CD4-positive, alpha-beta T cell treated with Interleukin-6 for 4 hours (primary cell): Measurements from ENCODE around the gene BAZ2A.

Experiments used
- DNase-seq: peaks from one replicate; pipeline ENCODE4 v3.0.0-alpha.2; 2020; ENCODE audit warnings: mixed read lengths

The BAZ2A gene

DNA sequence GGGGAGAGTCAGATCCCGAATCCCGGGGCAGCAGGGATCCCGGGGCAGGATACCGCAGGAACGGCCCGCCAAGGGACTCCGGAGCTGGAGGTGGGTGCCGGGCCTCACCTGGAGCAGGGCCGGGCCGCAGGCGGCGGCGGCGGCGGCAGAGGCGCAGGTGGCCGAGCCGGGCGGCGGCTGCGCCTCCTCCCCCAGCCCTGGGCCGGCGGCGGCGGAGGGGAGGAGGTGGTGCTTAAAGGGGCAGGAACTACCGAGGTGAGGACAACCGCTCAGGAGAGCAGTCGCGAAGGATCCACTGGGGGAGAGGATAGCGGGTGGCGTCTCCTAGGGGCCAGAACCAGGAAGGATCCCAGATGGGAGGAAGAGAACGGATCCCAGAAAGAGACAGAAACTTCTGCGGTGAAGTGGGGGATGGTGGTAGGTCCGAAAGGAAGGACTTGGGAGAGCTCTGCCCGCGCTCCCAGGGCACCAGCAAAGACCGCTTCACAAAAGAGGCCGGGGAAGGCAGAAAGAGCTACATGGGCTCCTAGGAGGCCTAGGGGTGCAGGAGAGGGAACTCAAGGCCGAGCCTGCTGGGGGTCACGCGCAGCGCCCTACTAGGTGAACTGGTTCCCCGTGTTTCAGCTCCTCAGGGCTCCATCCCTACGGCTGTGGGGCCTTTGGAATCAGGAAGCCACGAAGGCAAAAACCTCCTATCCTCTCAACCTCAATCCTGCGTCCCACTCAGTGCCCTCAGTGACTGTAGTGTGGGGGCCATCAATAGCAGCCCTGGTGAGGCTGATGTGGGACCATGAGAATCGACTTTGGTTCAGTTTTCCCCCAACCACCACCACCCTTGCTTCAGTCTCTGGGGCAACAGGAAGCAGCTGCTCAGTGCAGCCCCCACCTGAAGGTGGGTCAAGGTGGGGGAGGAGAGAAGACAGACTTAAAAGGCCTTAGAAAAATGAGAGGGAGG, 5.0 kb upstream of the BAZ2A start:
- DNase-seq, result peak; percentile 74

DNA sequence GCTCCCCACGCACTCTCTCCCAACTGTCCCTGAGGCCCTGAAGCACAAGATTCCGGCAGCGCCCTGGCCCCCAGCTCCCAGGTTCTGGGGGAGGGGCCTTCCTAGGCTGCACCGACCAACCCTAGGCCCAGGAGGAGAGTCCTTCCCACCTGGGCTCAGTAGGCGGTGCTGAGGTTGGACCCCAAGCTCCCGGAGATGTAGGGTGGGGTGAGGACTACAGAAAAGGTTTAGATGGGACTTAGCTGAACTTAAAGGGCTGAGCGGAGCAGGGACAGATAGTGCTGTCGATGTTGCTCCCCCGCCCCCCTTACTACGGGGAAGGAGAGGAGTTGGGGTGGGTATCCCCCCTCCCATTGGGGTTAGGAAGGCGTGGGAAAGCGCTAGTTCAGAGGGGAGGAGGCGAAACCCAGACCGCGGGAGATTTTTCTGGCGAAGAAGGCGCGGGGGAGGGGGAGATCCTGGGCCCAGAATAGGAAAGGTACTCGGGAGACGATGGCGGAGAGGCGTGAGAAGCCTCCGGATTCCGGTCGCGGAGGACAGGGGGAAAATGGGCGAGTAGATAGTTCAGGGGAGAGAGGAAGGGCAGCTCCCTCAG, 4.2 kb upstream of the BAZ2A start:
- peak; percentile 37 for DNase-seq

DNA sequence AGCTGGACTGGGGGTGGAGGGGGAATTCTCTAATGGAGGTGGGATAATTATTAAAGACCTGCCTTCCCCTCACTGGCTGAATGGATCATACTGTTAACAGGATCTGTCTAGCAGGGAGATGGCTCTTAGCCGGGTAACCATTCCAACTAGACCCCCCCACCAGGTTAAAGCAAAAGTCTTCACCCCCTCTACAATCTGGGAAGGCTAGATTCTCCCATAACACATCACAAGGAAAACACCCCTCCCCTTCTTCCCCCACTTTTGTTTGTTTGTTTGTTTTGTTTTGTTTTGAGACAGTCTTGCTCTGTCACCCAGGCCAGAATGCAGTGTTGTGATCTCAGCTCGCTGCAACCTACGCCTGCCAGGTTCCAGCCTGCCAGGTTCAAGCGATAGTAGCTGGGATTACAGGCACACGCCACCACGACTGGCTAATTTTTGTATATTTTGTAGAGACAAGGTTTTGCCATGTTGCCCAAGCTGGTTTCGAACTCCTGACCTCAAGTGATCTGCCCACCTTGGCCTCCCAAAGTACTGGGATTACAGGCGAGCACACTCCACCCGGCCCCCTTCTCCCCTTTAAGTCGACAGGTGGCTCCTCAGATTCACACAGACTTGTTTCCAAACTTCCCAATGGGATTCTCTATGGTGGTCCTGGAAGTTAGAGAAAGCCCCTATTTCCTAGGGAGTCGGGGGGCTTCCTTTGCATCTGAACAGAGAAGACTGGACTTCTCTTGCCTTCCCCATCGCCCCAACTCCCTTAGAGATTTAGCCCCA, 3.5 kb upstream of the BAZ2A start:
- DNase-seq, result no peak

DNA sequence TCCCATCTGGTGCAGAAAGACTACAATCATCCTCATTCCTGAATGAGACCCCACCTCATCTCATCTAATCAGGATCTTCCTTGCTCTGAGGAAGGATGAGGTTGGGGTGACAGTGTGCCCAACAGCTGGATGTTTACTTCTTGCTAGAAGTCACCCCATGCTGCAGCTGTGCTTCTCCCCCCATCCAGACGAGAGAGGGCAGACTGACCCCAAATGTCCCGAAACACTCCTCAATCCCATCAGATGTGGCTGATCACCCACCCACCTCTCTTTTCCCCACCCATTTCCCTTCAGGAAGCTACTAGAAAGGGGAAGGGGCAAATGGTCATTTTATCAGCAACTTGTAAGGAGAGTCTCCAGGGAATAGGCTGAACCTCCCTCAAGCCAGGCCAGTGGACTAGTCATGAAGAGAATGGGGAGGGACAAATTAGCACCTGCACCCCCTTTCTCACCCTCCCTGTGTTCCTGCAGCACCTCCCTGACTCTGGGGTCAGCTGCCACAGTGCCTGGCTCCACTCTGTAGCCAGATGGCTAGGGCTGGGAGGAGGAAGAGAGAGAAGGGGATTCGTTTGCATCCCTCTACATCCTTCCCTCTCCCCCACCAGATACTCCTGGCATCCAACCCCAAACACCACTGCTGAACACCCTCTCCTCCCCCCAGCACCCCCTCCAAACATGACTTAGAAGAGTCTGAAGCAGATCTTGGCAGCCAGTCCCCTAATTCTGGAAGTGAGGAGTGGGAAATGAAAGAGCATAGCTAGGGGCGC, 2.8 kb upstream of the BAZ2A start:
- no peak for DNase-seq

DNA sequence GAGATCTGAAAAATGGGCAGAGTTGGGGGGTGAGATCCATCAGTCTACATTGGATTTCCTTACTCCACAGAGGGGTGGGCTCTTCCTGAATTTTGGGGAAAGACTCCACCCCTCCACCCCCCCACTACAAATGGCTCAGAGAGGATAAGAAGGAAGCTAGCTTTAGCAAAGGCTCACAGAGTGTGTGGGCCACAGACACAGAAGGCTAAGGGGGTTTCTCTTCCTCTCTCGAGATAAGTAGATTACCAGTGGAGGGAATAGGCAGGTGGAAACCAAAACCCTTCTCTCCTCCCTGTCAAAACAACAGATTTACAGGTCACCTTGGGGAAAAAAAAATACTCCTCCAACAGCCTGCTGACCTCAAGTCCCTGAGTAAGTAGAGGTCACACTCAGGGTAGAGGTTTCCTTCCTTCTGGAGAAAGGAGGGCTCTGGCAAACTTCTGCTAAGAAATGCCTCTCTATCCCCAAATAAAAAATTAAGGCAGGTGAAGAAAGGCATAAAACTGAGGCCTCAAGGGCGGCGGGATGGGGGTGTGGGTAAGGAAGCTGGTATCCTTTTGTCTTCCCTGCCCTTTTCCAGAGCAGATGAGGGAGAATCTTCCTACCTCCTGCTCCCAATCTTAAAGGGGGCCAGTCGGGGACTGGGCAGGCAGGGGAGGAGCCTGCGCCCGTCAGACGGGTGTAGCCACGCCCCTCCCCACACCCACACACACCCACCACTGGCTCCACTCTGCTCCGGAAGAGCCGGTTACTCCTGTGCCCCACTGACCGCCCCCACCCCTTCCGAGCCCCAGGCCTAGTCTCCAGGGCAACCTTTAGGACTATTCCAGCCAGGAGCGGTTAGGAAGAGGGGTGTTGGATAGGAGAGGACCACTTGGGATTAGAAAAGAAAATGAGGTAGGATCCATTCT, 1.9 kb upstream of the BAZ2A start:
- peak; percentile 73 for DNase-seq

DNA sequence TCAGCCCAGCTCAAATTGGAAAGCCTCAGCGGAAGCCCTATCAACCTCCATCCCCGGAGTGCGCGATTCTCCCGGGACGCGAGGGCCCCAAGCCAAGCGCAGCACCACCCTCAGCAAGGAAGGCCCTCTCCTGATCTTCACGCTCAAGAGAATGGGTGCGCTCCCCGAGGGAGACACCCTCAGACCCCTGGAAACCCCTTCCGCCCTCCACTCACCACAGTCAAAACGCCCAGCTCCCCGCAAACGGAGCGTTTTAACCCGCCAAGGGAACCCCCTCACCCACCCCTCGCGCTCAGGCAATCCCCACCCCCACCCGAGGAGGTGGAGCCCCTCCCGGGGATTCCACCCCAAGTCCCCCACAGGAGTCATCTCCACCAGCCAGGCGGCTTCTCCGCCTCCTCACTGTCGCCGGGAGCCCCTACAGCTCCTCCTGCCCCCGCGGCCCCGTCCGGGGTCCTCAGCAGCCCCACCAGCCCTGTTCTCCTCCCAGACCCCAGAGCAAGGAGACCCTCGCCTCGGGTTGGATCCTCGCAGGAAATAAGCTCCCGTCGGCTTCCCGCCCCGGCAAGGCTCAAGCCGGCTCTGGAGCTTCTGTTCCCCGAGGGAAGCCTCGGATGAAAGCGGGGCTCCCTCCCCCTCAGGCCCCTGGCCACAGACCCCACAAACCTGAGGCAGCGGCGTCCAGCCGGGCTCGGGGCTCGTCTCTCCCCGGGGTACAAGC, 507 bp downstream of the BAZ2A start:
- peak; percentile 45 for DNase-seq

DNA sequence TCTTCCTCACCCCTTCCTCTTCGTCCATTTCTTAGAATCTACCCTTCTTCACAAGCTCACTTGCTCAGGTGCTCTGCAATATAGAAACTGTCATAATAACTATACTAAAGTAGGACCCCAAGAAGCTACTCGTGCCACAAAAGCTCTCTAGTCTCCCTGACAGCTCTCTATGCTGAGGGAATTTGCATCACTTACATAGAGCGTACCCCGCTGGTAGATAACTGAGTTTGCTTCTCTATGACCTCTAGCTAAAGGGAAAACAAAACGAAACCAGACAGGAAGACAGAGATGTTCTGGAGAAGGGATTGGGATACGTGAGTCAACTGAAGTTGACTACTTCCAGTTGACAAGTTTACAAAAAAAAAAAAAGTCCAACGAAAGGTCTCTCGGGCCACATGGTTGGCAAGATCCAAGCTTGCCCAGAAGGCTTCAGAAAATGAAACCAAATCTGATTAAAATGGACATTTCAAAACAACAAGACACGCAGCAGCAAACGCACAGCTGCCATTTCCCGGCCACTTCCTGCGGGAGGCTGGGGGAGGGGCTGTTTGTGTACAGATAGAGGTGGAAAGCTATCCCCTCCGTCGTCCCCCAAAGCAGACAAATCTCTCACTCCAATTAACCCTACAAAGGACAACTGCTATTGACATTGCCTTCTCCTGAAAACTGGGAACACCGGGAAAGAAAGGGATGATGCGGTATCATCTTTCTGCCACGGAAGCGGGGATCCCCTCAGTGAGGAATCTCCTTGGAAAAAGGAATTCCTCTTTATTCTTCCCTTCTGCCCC, 1.3 kb downstream of the BAZ2A start:
- peak; percentile 74 for DNase-seq

DNA sequence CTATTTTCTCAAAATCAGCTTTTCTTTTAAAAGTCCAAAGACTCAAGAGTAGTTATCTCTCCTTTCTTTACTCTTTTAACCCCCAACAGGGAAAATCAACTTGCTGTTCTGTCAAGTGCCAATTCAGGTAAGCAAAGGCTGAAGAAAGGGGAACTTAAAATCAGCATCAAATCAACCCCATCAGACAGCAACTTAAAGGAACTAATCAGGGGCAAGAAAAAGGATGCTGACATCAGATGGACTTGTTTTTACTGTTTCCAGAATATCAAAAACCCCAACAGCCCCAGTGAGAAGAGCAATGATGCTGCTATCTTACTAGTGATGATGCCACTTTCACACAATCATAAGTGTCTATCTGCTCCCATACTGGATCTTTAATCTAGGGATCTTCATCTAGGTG, 3.4 kb downstream of the BAZ2A start:
- no peak for DNase-seq

DNA sequence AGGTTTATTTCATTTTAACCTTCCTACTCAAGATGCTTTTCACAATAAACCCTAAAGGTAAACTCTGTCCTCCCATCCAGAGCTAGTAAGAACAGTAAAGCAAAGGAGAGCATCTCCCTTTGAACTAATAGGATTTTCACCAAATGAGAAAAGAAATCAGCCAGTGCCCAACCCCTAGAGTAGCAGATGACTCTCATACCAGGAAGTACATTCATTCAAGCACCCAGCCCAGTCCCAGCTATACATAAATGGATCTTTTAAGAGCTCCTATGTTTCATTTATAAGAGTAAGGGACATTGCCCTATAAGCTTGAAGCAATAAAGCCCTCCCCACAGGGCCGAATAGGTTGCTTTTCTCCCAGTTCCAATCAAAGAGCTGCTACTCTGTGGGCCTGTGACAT, 7.6 kb downstream of the BAZ2A start:
- no peak for DNase-seq

DNA sequence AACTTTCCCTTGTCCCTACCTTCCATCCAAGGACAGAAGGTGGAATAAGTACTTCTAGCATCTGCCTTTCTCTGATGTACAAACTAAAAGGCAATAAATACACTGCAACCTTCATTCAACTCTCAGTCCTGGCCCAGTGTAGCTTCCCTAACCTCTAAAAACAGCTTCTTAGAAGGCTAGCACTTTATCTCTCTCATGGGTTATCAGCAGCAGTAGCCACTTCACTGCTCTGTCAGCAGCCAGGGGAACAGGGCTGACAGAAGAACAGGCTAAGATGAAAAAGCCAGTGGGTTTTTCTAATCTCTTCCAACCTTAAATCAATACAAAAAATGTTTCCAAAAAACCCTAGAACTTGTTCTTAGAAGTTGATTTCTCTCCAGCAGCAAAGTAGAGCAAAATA, 13.2 kb downstream of the BAZ2A start:
- DNase-seq, result no peak

DNA sequence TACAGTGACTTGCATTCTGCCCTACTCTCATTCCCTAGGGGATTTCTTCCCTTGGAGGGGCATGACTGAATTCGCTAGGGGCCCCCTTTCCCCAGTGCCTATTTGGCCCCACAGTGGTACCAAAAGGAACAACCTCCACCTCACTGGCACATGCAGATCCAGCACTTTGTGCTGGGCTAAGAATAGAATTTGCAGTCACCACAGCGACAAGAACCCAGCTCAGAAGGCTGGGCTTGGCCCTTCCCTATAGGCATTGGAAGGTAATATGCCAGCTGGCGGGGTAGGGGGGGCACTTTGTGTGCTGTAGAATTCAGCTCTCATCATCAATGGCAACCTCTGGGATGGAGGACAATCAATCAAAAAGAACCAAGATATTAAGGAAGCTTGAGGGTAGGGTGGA, 13.9 kb downstream of the BAZ2A start:
- DNase-seq, result no peak

DNA sequence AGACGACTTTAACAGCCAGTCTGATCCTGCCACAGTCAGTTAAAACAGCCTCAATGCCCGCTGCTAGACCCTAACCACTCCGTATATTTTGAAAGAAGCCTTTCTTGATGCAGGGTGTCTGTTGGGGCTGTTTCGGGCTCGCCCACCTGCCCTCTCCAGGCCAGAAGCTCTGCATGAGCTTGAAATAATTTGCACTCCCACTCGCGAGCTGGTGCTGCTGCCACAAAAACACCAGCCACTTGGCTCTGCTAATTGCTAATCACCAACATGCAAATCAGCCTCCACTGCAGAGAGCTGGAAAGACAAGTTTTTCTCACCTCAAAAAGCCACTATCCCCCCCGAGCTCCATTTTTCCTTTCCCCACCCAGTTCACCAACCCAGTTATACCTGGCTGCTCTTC, 15.5 kb downstream of the BAZ2A start:
- no peak for DNase-seq

DNA sequence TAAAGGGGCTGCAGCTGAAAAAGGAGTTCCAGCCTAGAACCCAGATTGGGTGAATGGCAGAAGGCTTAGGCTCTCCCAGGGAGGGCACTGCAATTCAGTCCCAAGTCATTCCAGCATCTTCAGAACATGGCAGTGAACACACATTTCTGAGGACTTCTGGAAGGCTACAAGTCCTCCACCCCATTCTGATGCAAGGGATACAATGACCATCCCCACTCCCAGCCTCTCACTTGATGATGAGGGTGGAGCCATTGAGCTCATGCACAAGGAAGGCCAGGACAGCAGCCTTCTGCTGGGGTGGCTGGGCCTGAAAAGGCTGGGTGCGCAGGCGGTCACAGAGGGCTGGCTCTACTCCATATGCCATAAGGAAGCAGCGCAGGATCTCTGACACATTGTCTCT, 25.8 kb downstream of the BAZ2A start:
- no peak for DNase-seq

DNA sequence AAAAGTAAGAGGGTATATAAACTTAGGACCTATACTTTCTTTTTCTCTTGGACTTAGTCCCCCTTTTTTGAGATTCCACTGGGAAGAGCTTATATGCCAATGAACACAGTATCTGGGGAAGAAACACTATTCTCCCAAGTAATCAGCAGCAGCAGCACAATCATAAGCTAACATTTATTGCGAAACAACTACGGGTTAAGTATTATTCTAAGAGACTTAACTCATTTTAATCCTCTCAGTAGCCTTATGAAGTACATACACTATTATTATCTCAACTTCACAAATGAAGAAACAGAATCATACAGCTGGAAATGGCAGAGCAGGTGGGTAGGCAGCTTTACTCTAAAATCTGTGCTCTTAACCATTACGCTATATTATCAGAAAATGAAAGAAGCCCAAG, 27.9 kb downstream of the BAZ2A start:
- no peak for DNase-seq

DNA sequence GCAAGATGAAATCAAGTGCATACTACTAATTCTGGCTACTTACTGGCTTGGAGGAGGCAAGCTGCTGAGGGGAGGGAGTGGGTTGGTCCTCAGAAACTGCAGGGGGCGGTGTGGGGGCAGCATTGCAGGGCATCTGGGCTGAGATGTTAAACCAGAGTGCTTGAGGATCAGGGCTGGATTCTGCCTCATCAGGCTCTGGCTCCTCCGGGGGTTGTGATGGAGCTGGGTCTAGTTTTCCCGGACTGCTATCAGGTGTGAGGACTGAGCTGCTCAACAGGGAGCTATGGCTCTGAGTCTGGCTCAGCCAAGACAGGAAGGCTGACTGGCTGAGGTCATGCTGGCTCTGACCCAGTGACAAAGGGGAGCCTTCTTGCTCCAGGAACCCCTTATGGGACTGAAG, 28.6 kb downstream of the BAZ2A start:
- DNase-seq, result peak; percentile 55

DNA sequence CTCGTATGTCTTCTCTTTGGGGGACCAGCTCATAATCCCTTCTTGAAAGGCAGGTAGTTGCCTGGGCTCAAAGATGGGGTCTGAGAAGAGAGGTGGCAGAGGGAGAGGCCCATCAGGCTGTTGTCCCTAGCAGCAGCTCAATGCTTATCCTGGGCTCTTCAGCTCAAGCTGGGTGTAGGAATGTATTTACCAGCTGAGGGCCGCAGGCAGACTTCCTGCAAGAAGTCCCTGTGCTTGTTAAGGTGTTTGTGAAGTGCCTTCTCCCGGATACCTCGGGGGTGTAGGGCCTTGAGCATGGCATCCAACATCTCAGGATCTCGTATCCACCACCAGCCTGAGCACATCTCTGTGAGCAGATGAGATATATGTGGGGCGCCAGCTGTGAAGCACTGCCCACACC, 29.4 kb downstream of the BAZ2A start:
- no peak for DNase-seq

DNA sequence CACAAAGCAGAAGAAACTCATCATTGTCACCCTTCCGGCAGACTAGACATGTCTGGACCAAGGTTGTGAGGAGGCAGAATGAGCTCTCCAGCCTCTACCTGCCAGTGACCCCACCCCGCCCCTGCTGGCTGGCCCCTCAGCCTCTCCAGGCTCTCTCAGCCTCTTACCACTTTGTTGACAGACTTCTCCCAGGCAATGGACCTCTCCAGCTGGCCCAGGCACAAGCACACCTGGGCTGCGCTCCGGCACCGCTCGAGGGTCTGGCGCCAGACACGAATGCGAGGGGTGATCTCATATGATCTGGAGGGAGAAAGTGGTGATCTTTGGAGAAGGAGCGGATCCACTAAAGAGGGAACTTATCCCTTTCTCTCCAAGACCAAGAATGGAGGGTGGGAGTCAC, 30.3 kb downstream of the BAZ2A start:
- DNase-seq, result no peak

DNA sequence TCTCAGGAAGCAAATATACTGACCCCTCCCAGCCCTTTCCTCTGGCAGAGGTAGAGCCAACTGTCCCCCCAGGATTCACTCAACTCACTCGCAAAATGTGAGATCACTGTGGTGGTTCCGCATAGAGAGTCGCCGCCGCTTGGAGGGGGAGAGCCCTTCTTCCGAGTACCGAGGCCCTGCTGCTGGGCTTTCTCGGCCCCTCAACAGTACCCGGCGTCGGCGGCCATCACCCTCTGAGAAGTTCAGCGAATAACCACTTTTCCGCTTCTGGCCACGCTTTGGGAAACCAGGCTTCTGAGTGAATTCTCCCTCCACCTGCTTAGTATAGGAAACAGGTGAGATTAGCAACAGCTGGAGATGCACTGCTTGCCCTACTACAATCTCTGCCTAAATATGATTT, 31.1 kb downstream of the BAZ2A start:
- no peak for DNase-seq

DNA sequence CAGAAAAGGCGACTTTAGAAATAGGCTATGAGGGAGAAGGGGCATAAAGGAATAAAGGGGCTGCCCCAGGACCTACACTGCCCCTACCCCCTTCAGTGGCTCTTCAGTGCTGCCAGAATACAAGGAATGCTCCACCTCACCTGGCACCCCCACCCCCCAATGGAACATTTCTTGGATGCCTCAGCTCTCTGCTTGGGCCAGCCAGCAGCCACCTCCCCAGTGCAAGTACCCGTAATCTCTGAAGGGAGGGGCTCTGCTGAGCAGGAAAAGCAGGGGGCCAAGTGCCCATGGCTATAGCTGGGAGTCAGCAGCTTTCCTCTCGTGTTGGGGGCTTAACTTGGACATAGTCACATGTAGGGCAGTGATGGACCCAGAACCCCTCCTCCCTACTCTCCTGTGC, 33.3 kb downstream of the BAZ2A start:
- DNase-seq, result no peak

DNA sequence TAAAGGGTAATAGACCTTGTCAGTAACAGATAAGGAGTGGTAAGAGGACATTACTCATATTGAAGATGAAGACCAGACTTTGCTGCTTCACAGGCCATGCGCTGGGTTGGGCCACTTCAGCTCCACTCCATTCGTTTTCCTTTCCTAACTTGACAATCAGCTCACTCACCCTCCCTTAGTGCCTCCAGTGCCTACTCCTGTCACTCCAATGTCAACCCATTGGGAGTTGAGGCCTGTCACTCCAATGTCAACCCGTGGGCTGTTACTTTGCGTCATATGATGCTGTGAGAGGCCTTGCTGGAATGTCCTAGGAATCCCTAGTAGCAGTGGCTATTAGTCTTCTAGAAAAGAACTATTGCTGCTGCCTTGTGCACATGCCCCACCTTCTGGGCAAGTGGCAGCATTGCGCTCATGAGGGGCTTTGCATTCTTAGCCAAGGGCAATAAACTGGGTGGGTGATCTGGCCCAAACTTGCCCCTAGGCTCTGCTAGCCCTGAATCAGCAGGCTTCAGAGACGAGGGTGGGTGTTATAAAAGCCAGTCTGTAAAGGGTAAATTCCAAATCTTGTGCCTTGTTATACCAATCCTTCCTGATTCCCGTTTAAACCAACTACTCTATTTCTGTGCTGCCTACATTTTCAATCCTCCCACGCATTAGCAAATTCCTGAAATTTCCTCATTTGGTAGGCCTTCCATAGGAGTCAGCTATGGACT, 36.1 kb downstream of the BAZ2A start:
- peak; percentile 67 for DNase-seq
